Hepatocyte (in vitro differentiated cells): ENCODE measurements around the gene PTPRCAP.
"Not testable (repeated sequence)": the region's sequence is repeated elsewhere in the genome, so short reads cannot be mapped to it uniquely, and the experiment has no call there.

Experiments
- CTCF ChIP-seq: fragments of 200-600 bp; sonication (generic); IDR thresholded peaks from 2 replicates; pipeline ENCODE4 v1.5.1; 2016; ENCODE audit warnings: antibody characterized with exemption, mild to moderate bottlenecking; ENCODE audit not compliant: poor library complexity
- EZH2 ChIP-seq: fragments of 200-600 bp; sonication (generic); IDR thresholded peaks from 2 replicates; pipeline ENCODE4 v1.6.1; 2016; ENCODE audit warnings: antibody characterized with exemption, mild to moderate bottlenecking, borderline replicate concordance

- TF ChIP-seq CTCF, EZH2: not testable (repeated sequence)
Observed at GRCh38 chr11:67485873-67486361, 48.4 kb upstream of the PTPRCAP start.
